Uterus (tissue), 4 donors: ENCODE measurements around the gene HIPK2. TPM values are rescaled to one million over a fixed set of nuclear protein-coding genes. Genes with fewer than 3 reads are reported as not detected.

Experiments
- DNase-seq, 2 donors: peaks; one replicate each; pipeline ENCODE4 v3.0.0-alpha.2; 2019 to 2020
- H3K27ac ChIP-seq, 2 donors: fragments of 200-600 bp; sonication (generic); 1 replicate in 1 of 2; 2 replicates in 1 of 2; pipeline ENCODE4 v1.5.1; 2016 to 2018
- H3K27me3 ChIP-seq, 2 donors: fragments of 200-600 bp; sonication (generic); one replicate each; pipeline ENCODE4 v1.5.1; 2018 to 2019; ENCODE audit warnings: control low read depth in 1 of 2
- H3K36me3 ChIP-seq, 2 donors: fragments of 200-600 bp; sonication (generic); one replicate each; pipeline ENCODE4 v1.5.1; 2019; ENCODE audit warnings: control low read depth in 1 of 2
- H3K4me1 ChIP-seq, 2 donors: fragments of 200-600 bp; sonication (generic); one replicate each; pipeline ENCODE4 v1.5.1; 2018 to 2019; ENCODE audit warnings: control low read depth in 1 of 2
- H3K4me3 ChIP-seq, 2 donors: fragments of 200-600 bp; sonication (generic); 1 replicate in 1 of 2; 2 replicates in 1 of 2; pipeline ENCODE4 v1.5.1; 2018 to 2019; ENCODE audit warnings: mild to moderate bottlenecking in 1 of 2
- H3K9me3 ChIP-seq, 2 donors: fragments of 200-600 bp; sonication (generic); one replicate each; pipeline ENCODE4 v1.5.1; 2019; ENCODE audit warnings: control low read depth in 1 of 2
- CTCF ChIP-seq, 4 experiments: fragments of 200-600 bp in 2 of 4; fragments of 450-650 bp in 2 of 4; sonication (generic) in 2 of 4; IDR thresholded peaks; one replicate each; pipeline ENCODE4 v1.5.1; 2016 to 2019; ENCODE audit warnings: antibody characterized with exemption in 4 of 4, mild to moderate bottlenecking in 2 of 4, moderate library complexity in 1 of 4
- POLR2A ChIP-seq, 2 donors: fragments of 450-650 bp; IDR thresholded peaks; one replicate each; pipeline ENCODE4 v1.6.1; 2016; ENCODE audit warnings: antibody characterized with exemption in 2 of 2, mild to moderate bottlenecking in 1 of 2, moderate library complexity in 1 of 2
- intact Hi-C: fragments of 100-400 bp; cut with DNase I; formaldehyde crosslinking; loops from one replicate; pipeline ENCODE4 v1.15.1; 2023; ENCODE audit warnings: low total_unique reads
- total RNA-seq, 4 donors: library from RNA; depleted of rRNA in 3 of 4; stranded (reverse); fragments of >200 nt in 3 of 4; gene quantifications; one replicate each; pipeline versions ENCODE4 v1.1.0 to v1.2.4, GENCODE V29; 2014 to 2023
- donor health status: DM: yes; HTN: yes; CAD: no.

HIPK2 gene
- total RNA-seq, 4 donors from 2014 or later = 9.4 to 65.8 (median 19.2) TPM

- no peaks in the 10 kb centered on the region for H3K36me3 ChIP-seq
- intact Hi-C loops = no loop called here
- TF ChIP-seq CTCF (IDR thresholded peaks at IDR 0.05) = no peak
- no peak for TF ChIP-seq POLR2A (IDR thresholded peaks at IDR 0.05)
- no peak overlapping the region for H3K27ac ChIP-seq
- no peaks in the 10 kb centered on the region for H3K4me1 ChIP-seq
- DNase-seq = no peak
- H3K9me3 ChIP-seq = no peaks in the 10 kb centered on the region
- H3K27me3 ChIP-seq = no peaks in the 10 kb centered on the region
- no peak overlapping the region for H3K4me3 ChIP-seq
These were observed 77.1 kb downstream of the HIPK2 start for GRCh38 chr7:139700505-139701235.

GRCh38 chr7:139699640-139700504 is 77.9 kb downstream of the HIPK2 start:
- Histone ChIP-seq H3K4me1 (no peaks in the 10 kb centered on the region), H3K36me3 (no peaks in the 10 kb centered on the region), H3K9me3 (no peaks in the 10 kb centered on the region), H3K27me3 (no peaks in the 10 kb centered on the region), H3K27ac (no peak overlapping the region), H3K4me3 (no peak overlapping the region)
- no peak for DNase-seq
- intact Hi-C loops = no loop called here
- TF ChIP-seq POLR2A (IDR thresholded peaks at IDR 0.05) = no peak
- no peak for TF ChIP-seq CTCF (IDR thresholded peaks at IDR 0.05)

- Histone ChIP-seq H3K9me3 (no peaks in the 10 kb centered on the region), H3K27ac (no peak overlapping the region), H3K4me3 (no peak overlapping the region), H3K27me3 (no peaks in the 10 kb centered on the region), H3K36me3 (no peaks in the 10 kb centered on the region), H3K4me1 (no peaks in the 10 kb centered on the region)
- no peak for DNase-seq
- TF ChIP-seq CTCF (IDR thresholded peaks at IDR 0.05) (no peak), POLR2A (IDR thresholded peaks at IDR 0.05) (no peak)
- intact Hi-C loops = no loop called here
These were observed 79.0 kb downstream of the HIPK2 start for GRCh38 chr7:139698844-139699243.

GRCh38 chr7:139698278-139698677 is 79.5 kb downstream of the HIPK2 start:
- Histone ChIP-seq H3K27ac (no peak overlapping the region), H3K4me1 (no peaks in the 10 kb centered on the region), H3K9me3 (no peaks in the 10 kb centered on the region), H3K27me3 (no peaks in the 10 kb centered on the region), H3K4me3 (no peak overlapping the region), H3K36me3 (no peaks in the 10 kb centered on the region)
- DNase-seq = no peak
- intact Hi-C loops = no loop called here
- TF ChIP-seq CTCF (IDR thresholded peaks at IDR 0.05) (no peak), POLR2A (IDR thresholded peaks at IDR 0.05) (no peak)

- H3K9me3 ChIP-seq = no peaks in the 10 kb centered on the region
- no peaks in the 10 kb centered on the region for H3K27me3 ChIP-seq
- H3K4me3 ChIP-seq = no peak overlapping the region
- H3K4me1 ChIP-seq = no peaks in the 10 kb centered on the region
- TF ChIP-seq CTCF (IDR thresholded peaks at IDR 0.05) = no peak
- TF ChIP-seq POLR2A (IDR thresholded peaks at IDR 0.05) = no peak
- DNase-seq = no peak
- no peak overlapping the region for H3K27ac ChIP-seq
- H3K36me3 ChIP-seq = no peaks in the 10 kb centered on the region
- intact Hi-C loops = no loop called here
These were observed 80.7 kb downstream of the HIPK2 start for GRCh38 chr7:139697056-139697455.
